Nephron progenitor cell (in vitro differentiated cells): ENCODE results near the gene PHOSPHO1.
A peak's percentile ranks its signal among the peaks of the same experiment; 100 is the strongest.

Experiments
- DNase-seq: peaks from one replicate; pipeline ENCODE4 v3.0.0; 2021
- H3K27ac Mint-ChIP-seq: 2 replicates; pipeline ENCODE4 v1.8.0; 2021; ENCODE audit warnings: mild to moderate bottlenecking, moderate library complexity, mixed read lengths
- H3K27me3 Mint-ChIP-seq: 2 replicates; pipeline ENCODE4 v1.8.0; 2021; ENCODE audit warnings: mild to moderate bottlenecking, low read depth, mixed read lengths; ENCODE audit not compliant: poor library complexity
- H3K36me3 Mint-ChIP-seq: 2 replicates; pipeline ENCODE4 v1.8.0; 2021; ENCODE audit warnings: low read depth, mixed read lengths
- H3K4me1 Mint-ChIP-seq: 2 replicates; pipeline ENCODE4 v1.8.0; 2021; ENCODE audit warnings: mixed read lengths
- H3K4me3 Mint-ChIP-seq: 2 replicates; pipeline ENCODE4 v1.8.0; 2021; ENCODE audit warnings: mild to moderate bottlenecking, moderate library complexity, mixed read lengths
- H3K9me3 Mint-ChIP-seq: 2 replicates; pipeline ENCODE4 v1.8.0; 2021; ENCODE audit warnings: mild to moderate bottlenecking, moderate library complexity, mixed read lengths
- CTCF ChIP-seq: fragments of 200-600 bp; sonication (generic); IDR thresholded peaks from 2 replicates; pipeline ENCODE4 v1.5.0; 2021; ENCODE audit warnings: antibody characterized with exemption

The PHOSPHO1 gene

GRCh38 chr17:49224997-49225337 lies 5.6 kb downstream of the PHOSPHO1 start:
- H3K4me3 Mint-ChIP-seq, result peak overlapping the region; percentile 82
- H3K9me3 Mint-ChIP-seq, result no peaks in the 10 kb centered on the region
- no peak for TF ChIP-seq CTCF
- peaks cover 86% of the 10 kb centered on the region for H3K27me3 Mint-ChIP-seq
- DNase-seq, result no peak
- peaks cover 30% of the 10 kb centered on the region for H3K4me1 Mint-ChIP-seq
- H3K27ac Mint-ChIP-seq, result no peak overlapping the region
- no peaks in the 10 kb centered on the region for H3K36me3 Mint-ChIP-seq

DNA sequence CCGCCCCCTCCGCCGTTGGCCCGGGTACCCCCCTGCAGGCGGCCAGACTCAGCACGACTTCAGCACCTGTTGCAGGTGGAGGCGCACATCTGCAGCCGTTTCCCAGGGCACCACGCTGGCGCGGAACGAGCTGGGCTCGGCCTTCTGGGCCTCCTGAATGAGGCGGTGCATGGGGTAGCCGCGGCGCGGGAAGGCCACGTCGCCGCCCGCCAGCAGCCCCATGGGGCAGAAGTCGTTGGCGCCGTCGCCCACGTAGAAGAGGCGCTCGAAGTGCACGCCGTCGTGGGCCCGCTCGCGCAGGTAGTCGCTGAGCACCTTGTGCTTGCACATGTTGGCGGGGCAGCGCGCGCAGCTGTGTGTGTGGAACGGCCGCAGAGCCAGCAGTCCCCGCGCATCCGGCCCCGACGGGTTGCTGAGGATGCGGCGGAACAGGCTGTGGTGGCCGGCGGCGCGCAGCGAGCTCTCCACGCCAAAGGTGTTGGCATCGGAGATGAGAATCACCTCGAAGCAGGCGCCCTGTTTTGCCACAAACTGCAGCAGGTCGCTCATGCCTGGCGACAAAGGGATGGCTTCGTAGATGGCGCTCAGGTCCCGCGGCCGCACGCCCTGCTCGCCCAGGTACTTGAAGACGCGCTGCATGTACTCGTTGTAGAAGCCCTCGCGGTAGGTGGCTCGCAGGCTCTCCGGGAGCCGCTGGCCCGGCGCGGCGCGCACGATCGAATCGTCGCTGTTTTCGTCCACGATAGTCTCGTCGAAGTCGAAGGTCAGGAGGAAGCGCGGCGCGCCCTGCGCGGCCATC lies 6.2 kb downstream of the PHOSPHO1 start:
- Mint-ChIP-seq H3K4me3 (peak overlapping the region; percentile 82), H3K27ac (no peak overlapping the region), H3K4me1 (peaks cover 26% of the 10 kb centered on the region), H3K27me3 (peaks cover 81% of the 10 kb centered on the region), H3K36me3 (no peaks in the 10 kb centered on the region), H3K9me3 (no peaks in the 10 kb centered on the region)
- no peak for TF ChIP-seq CTCF
- DNase-seq, result peak; percentile 58

- no peak overlapping the region for H3K27ac Mint-ChIP-seq
- H3K27me3 Mint-ChIP-seq, result peaks cover 74% of the 10 kb centered on the region
- peak overlapping the region; percentile 82 for H3K4me3 Mint-ChIP-seq
- peak; percentile 87 for DNase-seq
- peaks cover 19% of the 10 kb centered on the region for H3K4me1 Mint-ChIP-seq
- no peaks in the 10 kb centered on the region for H3K36me3 Mint-ChIP-seq
- peak; percentile 80 for TF ChIP-seq CTCF
- H3K9me3 Mint-ChIP-seq, result no peaks in the 10 kb centered on the region
These were observed 6.9 kb downstream of the PHOSPHO1 start for GRCh38 chr17:49223517-49224197.

GRCh38 chr17:49223168-49223516 lies 7.4 kb downstream of the PHOSPHO1 start:
- TF ChIP-seq CTCF, result no peak
- peaks cover 21% of the 10 kb centered on the region for H3K4me1 Mint-ChIP-seq
- no peaks in the 10 kb centered on the region for H3K9me3 Mint-ChIP-seq
- peak overlapping the region; percentile 82 for H3K4me3 Mint-ChIP-seq
- H3K36me3 Mint-ChIP-seq, result no peaks in the 10 kb centered on the region
- peaks cover 73% of the 10 kb centered on the region for H3K27me3 Mint-ChIP-seq
- DNase-seq, result no peak
- no peak overlapping the region for H3K27ac Mint-ChIP-seq

DNA sequence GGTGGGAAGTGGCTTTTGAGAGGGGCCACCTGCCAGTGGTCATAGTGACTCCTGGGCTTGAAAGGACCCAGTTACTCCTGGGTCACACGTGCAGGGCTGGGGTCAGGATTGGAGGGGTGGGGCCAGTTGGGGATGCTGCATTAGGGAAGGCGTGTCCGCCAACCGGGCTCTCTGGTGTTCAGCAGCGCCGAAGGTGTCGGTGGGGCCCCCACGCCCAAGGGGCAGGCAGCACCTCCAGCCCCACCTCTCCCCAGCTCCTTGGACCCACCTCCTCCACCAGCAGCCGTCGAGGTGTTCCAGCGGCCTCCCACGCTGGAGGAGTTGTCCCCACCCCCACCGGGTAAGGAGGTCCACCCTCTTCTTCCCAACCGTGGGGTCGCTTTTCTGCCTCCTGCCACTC lies 10.6 kb downstream of the PHOSPHO1 start:
- H3K4me1 Mint-ChIP-seq, result peaks cover 18% of the 10 kb centered on the region
- DNase-seq, result no peak
- TF ChIP-seq CTCF, result no peak
- H3K9me3 Mint-ChIP-seq, result no peaks in the 10 kb centered on the region
- no peaks in the 10 kb centered on the region for H3K36me3 Mint-ChIP-seq
- peaks cover 52% of the 10 kb centered on the region for H3K27me3 Mint-ChIP-seq
- H3K27ac Mint-ChIP-seq, result no peak overlapping the region
- no peak overlapping the region for H3K4me3 Mint-ChIP-seq
